WI38 (cell line): ENCODE results near the gene ASMTL.
A peak's percentile ranks its signal among the peaks of the same experiment; 100 is the strongest.

Source experiments
- H3K4me3 ChIP-seq: 2 replicates; pipeline ENCODE4 v1.5.1; 2011; ENCODE audit warnings: low read depth, mild to moderate bottlenecking, control low read depth, low read length
- TF ChIP-seq, protein P1 (sequence below): IDR thresholded peaks from 2 replicates; pipeline ENCODE4 v1.5.1; 2012; ENCODE audit warnings: low read depth, mild to moderate bottlenecking, control low read depth, low read length

The ASMTL gene

DNA sequence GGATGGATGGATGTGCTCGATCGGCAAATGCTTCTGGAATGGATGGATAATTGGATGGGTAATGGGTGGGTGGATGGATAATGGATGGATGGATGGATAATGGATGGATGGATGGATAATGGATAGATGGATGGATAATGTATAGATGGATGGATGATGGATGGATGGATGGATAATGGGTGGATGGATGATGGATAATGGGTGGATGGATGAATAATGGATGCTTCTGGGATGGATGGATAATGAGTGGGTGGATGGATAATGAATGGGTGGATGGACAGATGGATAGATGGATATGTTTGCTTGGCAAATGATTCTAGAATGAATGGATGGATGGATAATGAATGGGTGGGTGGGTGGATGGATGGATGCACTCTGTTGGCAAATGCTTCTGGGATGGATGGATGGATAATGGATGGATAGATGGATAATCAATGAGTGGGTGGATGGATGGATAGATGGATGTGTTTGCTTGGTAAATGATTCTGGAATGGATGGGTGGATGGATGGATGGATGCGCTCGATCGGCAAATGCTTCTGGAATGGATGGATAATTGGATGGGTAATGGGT is 57.0 kb downstream of the ASMTL start:
- H3K4me3 ChIP-seq = no peak overlapping the region
- TF ChIP-seq, protein P1, sequence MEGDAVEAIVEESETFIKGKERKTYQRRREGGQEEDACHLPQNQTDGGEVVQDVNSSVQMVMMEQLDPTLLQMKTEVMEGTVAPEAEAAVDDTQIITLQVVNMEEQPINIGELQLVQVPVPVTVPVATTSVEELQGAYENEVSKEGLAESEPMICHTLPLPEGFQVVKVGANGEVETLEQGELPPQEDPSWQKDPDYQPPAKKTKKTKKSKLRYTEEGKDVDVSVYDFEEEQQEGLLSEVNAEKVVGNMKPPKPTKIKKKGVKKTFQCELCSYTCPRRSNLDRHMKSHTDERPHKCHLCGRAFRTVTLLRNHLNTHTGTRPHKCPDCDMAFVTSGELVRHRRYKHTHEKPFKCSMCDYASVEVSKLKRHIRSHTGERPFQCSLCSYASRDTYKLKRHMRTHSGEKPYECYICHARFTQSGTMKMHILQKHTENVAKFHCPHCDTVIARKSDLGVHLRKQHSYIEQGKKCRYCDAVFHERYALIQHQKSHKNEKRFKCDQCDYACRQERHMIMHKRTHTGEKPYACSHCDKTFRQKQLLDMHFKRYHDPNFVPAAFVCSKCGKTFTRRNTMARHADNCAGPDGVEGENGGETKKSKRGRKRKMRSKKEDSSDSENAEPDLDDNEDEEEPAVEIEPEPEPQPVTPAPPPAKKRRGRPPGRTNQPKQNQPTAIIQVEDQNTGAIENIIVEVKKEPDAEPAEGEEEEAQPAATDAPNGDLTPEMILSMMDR = no peak

DNA sequence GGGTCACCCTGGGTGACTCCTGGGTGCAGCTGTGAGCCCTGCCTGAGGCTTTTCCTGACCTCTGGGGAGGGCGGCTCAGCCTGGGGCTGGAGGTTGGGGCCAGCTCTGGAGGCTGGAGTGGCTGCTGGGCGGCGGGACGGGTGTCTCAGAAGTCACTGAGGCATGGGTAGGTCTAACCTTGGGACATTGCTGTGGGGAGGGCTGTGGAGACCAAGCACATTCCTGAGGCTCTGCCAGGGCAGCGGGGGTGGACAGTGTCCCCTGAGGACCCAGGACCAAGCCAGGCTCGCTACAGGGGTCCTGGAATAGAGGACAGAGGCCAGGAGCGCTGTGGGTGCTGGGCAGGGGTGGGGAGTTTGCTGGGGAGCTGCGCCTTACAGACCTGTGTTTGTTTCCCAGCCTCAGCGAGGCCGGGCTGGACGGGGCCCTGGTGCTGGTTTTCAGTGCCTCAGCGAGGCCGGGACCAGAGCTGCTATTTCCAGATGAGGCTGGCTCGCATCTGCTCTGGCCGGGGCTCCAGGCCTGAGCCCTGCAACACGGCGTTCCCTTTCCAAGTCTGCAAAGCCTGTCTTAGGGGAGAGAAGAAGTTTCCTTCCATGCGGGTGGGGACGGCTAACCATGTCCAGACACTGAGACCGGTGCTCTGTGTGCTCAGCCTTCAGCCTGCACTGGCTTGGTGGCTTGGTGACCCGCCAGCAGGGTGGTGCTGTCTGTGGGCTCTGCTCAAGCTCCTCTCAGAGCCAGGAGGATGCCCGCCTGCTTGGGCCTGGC is 57.8 kb downstream of the ASMTL start:
- TF ChIP-seq, protein P1 = no peak
- no peak overlapping the region for H3K4me3 ChIP-seq

DNA sequence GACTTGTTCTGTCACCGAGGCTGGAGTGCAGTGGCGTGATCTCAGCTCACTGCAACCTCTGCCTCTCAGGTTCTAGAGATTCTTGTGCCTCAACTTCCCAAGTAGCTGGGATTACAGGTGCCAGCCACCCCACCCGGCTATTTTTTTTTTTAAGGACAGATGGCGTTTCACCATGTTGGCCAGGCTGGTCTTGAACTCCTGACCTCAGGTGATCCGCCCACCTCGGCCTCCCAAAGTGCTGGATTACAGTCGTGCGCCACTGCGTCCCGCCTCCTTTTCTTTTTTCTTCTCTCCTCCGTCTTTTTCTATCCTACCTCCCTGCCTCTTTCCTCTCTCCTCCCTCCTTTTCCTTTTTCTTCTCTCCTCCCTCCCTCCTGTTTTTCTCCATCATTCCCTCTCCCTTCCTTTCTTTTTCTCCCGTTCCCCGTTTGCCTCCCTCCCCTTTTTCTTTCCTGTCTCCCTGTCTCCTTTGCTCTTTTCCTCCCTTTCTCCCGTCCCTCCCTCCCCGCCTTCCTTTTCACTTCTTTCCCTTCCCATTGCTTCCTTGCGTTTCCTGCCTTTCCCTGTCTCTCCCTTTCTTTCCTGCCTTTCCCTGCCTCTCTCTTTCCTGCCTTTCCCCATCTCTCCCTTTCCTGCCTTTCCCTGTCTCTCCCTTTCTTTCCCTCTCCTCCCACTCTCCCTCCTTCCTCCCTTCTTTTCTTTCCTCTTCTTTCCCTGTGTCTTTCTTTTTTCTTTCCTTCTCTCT is 58.7 kb downstream of the ASMTL start:
- H3K4me3 ChIP-seq = no peak overlapping the region
- TF ChIP-seq, protein P1 = no peak

DNA sequence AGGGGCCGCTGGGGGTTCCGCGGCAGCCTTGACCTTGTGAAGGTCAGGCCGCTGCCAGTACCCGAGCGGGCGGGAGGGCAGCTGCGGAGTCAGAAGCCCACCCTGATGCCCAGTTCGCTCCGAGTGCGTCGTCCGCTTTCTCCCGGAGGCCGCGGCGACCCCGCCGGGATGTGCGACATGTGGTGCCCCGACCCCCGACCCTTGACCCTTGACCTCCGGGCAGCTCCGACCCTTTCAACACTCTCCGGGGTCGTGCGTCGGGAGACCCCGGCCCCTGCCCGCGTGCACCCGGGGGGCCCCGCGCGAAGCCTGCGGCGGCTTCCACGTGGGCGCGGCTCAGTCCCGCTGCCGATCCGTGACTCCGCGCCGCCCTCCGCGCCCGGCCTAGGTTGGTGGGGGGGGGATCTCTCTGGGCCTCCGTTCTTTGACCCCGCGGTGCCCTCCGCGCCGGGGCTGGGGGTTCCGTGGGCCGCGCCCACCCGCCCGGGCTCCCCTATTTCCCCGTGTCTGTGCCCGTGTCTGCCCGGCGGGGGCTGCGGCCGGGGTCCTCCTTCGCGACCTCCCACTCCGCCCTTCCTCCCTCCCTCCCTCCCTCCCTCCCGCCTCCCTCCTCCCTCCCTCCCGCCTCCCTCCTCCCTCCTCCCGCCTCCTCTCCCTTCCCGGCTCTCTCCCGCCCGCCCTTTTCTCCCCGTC is 60.2 kb downstream of the ASMTL start:
- TF ChIP-seq, protein P1 = no peak
- H3K4me3 ChIP-seq = peak overlapping the region; percentile 83

DNA sequence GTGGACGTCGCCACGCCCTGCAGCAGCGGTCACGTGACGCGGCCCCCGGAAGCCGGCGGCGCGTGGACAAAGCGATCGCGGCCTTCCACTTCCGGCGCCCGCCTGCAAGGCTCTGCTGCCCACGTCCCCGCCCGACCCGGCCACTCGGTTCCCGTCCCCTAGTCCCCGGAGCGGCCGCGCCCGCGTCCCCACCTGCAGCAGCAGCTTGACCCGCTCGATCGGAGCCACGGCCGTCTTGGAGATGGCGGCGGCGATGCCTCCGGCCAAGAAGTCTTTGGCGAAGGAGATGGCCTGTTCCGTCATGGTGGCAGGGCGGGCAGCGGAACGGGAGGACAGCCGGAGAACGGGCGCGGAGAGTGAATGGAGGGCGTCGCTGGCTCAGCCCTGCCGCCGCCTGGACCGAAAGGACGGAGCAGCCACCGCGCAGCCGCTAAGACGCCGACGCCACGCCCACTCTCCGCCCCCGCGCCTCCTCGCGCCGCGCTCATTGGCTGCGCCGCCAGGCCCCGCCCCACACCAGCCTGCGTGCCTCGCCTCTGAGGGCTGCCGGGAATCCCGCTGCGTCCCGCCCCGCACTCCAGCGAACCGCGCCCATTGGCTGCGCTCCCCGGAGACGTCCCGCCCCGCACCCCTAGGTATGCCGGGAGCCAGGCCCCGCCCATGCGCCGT is 60.9 kb downstream of the ASMTL start, which contains the start of gene SLC25A6:
SLC25A6 (minus strand) TSS at position 407 of the 669 bp plus-strand sequence; CDS start at position 303, 104 bp downstream.
- TF ChIP-seq, protein P1 = no peak
- H3K4me3 ChIP-seq = peak within 1 kb of the TSS; percentile 83

DNA sequence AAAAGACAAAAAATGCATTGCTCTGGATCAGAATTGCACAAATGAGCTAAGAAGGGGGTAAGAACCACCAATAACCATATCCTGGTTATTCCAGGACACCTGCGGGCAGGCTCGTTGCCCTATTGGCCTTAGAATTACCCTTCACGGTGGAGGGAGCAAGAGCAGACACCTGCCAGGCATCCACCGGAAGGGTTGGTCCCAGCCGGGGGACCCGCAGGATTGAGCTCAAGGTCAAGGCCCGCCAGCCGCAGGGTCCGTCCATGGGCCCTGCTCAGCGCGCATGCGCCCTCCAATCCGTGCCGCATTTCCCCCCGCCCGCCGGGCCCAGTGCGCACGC is 61.4 kb downstream of the ASMTL start:
- TF ChIP-seq, protein P1 = no peak
- H3K4me3 ChIP-seq = peak overlapping the region; percentile 83
